ENCODE results near the gene PHAF1. TPM values are rescaled to one million over a fixed set of nuclear protein-coding genes. Genes with fewer than 3 reads are reported as not detected.

PHAF1 gene
- total and polyA plus RNA-seq, 2 of the 13 experiments (the other 11 are each of a cell fraction or from before 2014, with no cell fraction given) = 48.3 to 174 TPM

- no TSS peak for BruUV-seq (replicated peaks)
- Histone ChIP-seq H3K9me3 (ENCODE audit: low read length) (no peaks in the 10 kb centered on the region), H4K20me1 (ENCODE audit: insufficient read depth, low read length) (no peaks in the 10 kb centered on the region), H3K4me3 (replicated peaks in 1 of 3; ENCODE audit: insufficient read depth in 1 of 3, low read depth in 2 of 3, low read length in 3 of 3) (peak overlapping the region; percentile 18 to 64 (median 27); a peak in 4 of 6 replicates), H3K4me2 (ENCODE audit: low read depth, low read length) (peak overlapping the region; percentile 59), H3K27me3 (ENCODE audit: control insufficient read depth in 1 of 2, insufficient read depth in 2 of 2, low read length in 2 of 2) (peaks cover 4% of the 10 kb centered on the region in 2 experiments; a peak in 2 of 5 replicates), H3K9ac (ENCODE audit: insufficient read depth, low read depth, low read length) (no peak overlapping the region), H3K36me3 (replicated peaks in 1 of 2; ENCODE audit: control insufficient read depth in 1 of 2, insufficient read depth in 2 of 2, low read length in 2 of 2) (no peaks in the 10 kb centered on the region), H3K27ac (ENCODE audit: extremely low read length, insufficient read depth, low read length) (no peak overlapping the region), H3K4me1 (ENCODE audit: insufficient read depth, low read length) (peaks cover 48% of the 10 kb centered on the region), H2AFZ (ENCODE audit: low read length) (no peak overlapping the region), H3K79me2 (ENCODE audit: insufficient read depth, low read length) (no peaks in the 10 kb centered on the region)
- ATAC-seq (peak; percentile 67), DNase-seq (ENCODE audit: low spot score) (peak; percentile 57), FAIRE-seq (no peak)
- in situ Hi-C loops (cut with HindIII; ENCODE audit: extremely low pct_ligation_motif_present, low pct_unique_long_range_greater_than_20kb) = loop anchor here (5.0 kb wide), 2 partner anchors 138 to 178 kb away; no protein-coding TSS in a partner anchor
- intact Hi-C loops (cut with micrococcal nuclease; ENCODE audit: unreplicated experiment) = loop anchor here (1.0 to 10.0 kb wide), 5 partner anchors 45 to 261 kb away; no protein-coding TSS in a partner anchor
- ChIA-PET CTCF (ENCODE audit: low intra/inter-chr PET ratio, low total read pairs) (interaction anchor here (0.6 to 2.4 kb wide), 7 partner anchors 30 to 178 kb away, joined by 3 to 28 read pairs (median 3); partner anchors contain the start of gene PHAF1), POLR2A (interaction anchor here (0.8 to 1.8 kb wide), 12 partner anchors 15 to 142 kb away, joined by 3 to 21 read pairs (median 4); partner anchors contain the start of genes CBFB, NOL3 and PHAF1)
- 6% methylated on average over 40 of the region's 74 CpGs for WGBS (ENCODE audit: low lambda C conversion rate)
- TF ChIP-seq MEIS2 (CRISPR knock-in tag; IDR thresholded peaks at IDR 0.05) = peak; percentile 81; the same call in 1 of the 2 replicates
- TF ChIP-seq ZNF597 (CRISPR knock-in tag; IDR thresholded peaks at IDR 0.05) = no peak
- peak; percentile 48; the same call in 1 of the 2 replicates for TF ChIP-seq BRD4 (CRISPR knock-in tag; IDR thresholded peaks at IDR 0.05)
- peak; percentile 60; the same call in 1 of the 2 replicates for TF ChIP-seq ZFX (CRISPR knock-in tag; IDR thresholded peaks at IDR 0.05; ENCODE audit: low read depth)
- TF ChIP-seq SMAD1 (CRISPR knock-in tag; IDR thresholded peaks at IDR 0.05; ENCODE audit: borderline replicate concordance, low read depth) = peak; percentile 62; the same call in 1 of the 2 replicates
- TF ChIP-seq EZH2 (conservative IDR thresholded peaks at IDR 0.05; ENCODE audit: low read depth, low read length) = no peak
- peak; percentile 91 for TF ChIP-seq POGK (CRISPR knock-in tag; conservative IDR thresholded peaks at IDR 0.05)
- TF ChIP-seq NR1H2 (CRISPR knock-in tag; IDR thresholded peaks at IDR 0.05; ENCODE audit: borderline replicate concordance, low read depth) = no peak
- TF ChIP-seq YY1 (IDR thresholded peaks at IDR 0.05; ENCODE audit: insufficient read depth, insufficient replicate concordance, low read depth, low read length) = peak; percentile 81
- peak; percentile 38 for TF ChIP-seq ARID5B (CRISPR knock-in tag; IDR thresholded peaks at IDR 0.05)
- TF ChIP-seq TOE1 (CRISPR knock-in tag; IDR thresholded peaks at IDR 0.05) = no peak
- TF ChIP-seq ZNF652 (CRISPR knock-in tag; IDR thresholded peaks at IDR 0.05; ENCODE audit: borderline replicate concordance, low read depth) = no peak
- TF ChIP-seq ZBTB20 (CRISPR knock-in tag; IDR thresholded peaks at IDR 0.05; ENCODE audit: borderline replicate concordance, low read depth) = 0 out of 2 replicates have a peak, but pooled peaks have one; percentile 22
- TF ChIP-seq FOXA3 (CRISPR knock-in tag; IDR thresholded peaks at IDR 0.05) = 0 out of 2 replicates have a peak, but pooled peaks have one; percentile 35
- TF ChIP-seq ZNF30 (CRISPR knock-in tag; IDR thresholded peaks at IDR 0.05) = no peak
Observed at GRCh38 chr16:67155295-67156142, 45.8 kb downstream of the PHAF1 start.

Data from HepG2 (cell line).